ENCODE data around the gene GHITM. TPM values are rescaled to one million over a fixed set of nuclear protein-coding genes. Genes with fewer than 3 reads are reported as not detected.
"Not testable (repeated sequence)": the region's sequence is repeated elsewhere in the genome, so short reads cannot be mapped to it uniquely, and the experiment has no call there.

GHITM gene
- total RNA-seq, 1 donor from 2014 or later: 119 TPM

DNA sequence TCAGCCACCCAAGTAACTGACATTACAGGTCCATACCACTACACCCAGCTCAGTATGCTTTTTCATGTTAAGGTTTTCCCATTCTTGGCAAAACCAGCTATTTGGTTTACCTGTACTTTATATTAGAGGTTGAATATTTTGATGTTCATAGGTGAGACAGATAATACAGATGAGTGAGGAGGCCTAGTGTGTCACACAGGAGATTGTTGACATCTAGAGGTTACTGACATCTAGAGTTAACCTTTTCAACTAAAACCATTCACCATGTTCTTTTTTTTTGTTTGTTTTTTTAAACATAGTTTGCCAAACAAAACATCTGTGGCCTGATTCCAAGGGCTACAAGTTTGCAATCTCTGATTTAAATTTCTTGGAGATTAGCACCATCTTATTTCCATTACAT is 8.0 kb downstream of the GHITM start:
- intact Hi-C loops (cut with micrococcal nuclease): no loop called here

DNA sequence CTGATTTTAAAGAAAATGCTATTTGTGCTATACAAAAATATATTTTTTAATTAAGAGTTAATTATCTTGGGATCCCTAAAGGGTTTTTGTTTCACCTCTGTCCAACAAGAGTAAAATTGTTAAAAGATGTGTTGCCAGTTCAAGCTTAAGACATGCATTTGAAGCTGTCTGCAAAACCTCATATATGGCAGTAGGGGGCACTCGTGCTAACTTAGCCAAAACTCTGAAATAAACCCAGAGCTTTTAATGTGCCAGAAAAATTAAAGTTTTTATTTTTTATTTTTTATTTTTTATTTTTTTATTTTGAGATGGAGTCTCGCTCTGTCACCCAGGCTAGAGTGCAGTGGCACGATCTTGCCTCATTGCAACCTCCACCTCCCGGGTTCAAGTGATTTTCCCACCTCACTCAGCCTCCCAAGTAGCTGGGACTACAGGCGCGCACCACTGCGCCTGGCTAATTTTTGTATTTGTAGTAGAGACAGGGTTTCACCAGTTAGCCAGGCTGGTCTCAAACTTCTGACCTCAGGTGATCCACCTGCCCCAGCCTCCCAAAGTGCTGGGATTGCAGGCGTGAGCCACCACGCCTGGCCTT is 8.8 kb downstream of the GHITM start:
- intact Hi-C loops (cut with micrococcal nuclease): loop anchor here (1.0 kb wide), 4 partner anchors 9 to 109 kb away; partner anchors contain the start of gene GHITM

DNA sequence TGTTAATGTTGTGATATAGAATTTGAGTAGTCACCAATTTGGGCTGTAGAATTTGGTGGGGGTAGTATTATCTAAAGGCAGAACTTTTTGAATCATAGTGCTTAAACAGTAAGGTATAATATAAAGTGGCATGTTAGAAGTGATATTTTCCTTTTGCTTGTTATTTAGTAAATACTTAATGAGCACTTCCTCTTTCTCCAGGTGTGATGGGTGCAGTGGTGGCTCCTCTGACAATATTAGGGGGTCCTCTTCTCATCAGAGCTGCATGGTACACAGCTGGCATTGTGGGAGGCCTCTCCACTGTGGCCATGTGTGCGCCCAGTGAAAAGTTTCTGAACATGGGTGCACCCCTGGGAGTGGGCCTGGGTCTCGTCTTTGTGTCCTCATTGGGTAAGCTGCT is 10.5 kb downstream of the GHITM start:
- intact Hi-C loops (cut with micrococcal nuclease): no loop called here

DNA sequence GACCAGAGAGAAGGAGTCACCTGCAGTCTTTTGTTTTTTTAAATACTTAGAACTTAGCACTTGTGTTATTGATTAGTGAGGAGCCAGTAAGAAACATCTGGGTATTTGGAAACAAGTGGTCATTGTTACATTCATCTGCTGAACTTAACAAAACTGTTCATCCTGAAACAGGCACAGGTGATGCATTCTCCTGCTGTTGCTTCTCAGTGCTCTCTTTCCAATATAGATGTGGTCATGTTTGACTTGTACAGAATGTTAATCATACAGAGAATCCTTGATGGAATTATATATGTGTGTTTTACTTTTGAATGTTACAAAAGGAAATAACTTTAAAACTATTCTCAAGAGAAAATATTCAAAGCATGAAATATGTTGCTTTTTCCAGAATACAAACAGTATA is 13.5 kb downstream of the GHITM start:
- intact Hi-C loops (cut with micrococcal nuclease): no loop called here

DNA sequence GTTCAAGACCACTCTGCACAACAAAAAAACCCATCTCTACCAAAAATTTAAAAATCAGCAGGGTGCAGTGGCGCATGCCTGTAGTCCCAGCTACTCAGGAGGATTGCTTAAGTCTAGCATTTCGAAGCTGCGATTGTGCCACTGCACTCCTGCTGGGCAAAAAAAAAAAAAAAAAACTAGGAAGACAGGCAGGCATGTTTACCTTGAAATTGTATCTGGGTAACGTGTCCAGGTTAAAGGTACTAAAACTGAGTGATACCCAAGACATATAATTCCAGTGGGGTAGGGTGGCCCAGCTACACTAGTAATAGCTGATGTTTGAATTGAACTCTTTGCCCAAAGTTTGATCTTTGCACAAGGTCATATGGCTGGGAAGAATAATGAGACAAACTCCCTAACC is 16.2 kb downstream of the GHITM start:
- intact Hi-C loops (cut with micrococcal nuclease): no loop called here

DNA sequence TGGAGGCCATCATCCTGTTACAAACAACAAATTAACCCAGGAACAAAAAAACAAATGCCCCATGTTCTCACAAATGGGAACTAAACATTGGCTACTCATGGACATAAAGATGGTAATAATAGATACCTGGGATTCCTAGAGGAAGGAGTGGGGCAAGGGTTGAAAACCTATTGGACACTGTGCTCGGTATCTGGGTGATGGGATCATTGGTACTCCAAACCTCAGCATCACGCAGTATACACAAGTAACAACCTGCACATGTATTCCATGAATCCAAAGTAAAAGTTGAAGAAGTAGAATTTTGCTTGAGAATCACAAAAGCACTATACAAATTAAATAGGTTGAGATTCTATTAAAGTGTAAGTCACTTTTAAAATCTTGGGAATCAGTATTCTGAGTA is 16.7 kb downstream of the GHITM start:
- intact Hi-C loops (cut with micrococcal nuclease): no loop called here

DNA sequence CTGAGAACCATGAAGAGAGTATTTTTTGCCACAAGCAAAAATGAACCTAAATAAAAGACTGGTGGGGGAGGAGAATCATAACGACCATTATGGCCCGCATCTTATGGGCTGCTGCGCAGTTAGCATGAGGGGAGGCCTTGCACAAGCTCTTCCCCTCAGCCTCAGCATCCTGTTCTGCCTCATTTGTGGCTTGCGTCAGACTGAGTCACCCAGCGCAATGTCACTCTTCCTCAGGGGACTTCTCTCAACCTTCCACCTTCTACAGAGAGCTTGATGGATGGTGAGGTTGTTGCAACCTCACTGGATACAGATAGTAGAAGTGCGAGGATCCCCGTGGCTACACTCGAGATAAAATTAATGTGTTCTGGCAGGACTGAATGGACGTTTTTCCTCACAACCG is 17.5 kb downstream of the GHITM start:
- intact Hi-C loops (cut with micrococcal nuclease): no loop called here

DNA sequence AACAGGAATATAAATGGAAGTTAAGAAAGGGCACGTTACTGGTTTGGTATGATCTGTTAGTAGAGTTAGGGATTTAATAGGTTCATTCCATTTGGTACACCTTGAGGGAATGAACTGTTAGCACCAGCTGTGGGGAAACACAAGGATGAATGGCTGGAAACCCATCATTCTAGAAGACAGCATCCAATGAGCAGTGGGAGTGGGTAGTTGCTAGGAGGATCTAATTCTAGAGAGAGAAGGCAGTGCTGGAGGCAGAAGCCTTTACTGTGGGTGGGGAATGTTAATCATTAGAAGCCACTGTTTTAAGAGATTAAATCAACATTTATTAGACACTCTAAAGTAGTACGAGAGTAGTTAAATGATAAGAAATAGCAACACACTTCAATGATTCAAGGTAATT is 18.8 kb downstream of the GHITM start:
- intact Hi-C loops (cut with micrococcal nuclease): no loop called here

DNA sequence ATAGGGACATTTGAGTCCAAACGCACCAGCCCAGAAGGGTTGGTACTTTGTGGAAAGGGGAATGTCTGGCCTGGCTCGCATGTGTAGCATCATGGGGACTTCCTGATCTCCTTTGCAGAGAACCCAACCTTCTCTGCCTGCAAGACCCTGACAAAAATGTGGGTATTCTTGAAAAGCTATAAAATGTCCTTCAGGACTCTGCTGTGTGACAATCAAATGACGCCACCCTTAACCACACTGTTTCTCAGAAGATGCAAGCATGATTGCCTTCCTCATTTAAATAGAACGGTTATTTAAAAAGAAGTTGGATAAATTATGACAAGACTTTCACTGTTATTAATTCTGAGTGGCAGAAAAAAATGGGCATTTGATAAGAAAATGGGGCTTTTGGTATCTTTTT is 19.2 kb downstream of the GHITM start:
- intact Hi-C loops (cut with micrococcal nuclease): no loop called here

DNA sequence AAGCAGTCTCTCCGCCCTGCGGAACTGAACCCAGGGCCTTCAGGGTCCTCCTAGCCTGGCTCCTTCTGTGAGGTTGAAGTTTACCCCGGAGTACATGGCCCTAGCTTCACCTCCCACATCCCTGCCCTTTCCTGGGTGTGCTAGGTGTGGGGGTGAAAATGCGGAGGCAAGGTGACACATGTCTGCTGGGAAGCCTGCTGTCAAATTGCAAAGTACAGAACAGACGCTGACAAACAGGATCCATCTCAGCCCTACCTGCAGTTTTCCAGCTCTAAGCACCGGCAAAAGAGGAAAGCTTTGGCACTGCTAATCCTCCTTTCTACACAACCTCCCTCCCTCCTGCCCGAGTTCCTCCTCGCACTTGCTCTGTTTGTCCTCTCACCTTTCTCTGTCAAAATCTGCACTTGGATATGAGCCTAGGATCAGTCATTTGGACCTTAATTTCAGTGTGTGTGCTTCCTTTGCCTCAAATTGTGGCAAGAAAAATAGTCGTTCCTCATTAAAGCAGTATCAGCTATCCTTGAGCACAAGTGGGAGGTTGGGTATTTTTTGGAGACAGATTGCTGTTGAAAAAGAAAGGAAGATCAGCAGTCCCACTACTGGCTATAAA is 19.9 kb downstream of the GHITM start:
- intact Hi-C loops (cut with micrococcal nuclease): no loop called here

DNA sequence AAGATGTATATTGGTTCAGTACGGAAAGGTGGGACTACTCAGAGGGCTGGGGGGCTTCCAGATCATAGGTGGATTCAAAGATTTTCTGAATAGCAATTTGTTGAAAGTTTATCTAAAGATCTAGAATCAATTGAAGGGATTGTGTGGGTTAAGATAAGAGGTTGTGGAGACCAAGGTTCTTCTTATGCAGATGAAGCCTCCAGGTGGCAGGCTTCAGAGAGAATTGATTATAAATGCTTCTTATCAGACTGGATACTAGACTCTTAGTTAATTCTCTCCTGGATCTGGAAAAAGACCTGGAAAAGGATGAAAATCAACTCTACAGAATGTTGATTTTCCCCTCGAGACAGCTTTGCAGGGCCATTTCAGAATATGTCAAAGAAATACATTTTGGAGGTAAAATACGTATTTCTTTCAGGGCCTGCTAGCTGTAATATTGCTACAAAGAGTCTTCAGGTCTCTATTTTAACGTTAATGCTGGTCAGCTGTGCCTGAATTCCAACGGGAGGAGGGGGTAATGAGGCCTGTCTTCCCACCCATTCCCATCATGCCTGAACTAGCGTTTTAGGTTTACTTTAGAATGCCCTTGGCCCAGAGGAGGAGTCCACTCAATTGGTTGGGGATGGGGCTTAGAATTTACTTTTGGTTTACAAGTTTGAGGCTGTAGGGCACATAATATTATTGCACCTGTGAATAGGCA is 21.5 kb downstream of the GHITM start:
- intact Hi-C loops (cut with micrococcal nuclease): loop anchor here (1.0 kb wide), 1 partner anchor 44 kb away; no protein-coding TSS in a partner anchor

DNA sequence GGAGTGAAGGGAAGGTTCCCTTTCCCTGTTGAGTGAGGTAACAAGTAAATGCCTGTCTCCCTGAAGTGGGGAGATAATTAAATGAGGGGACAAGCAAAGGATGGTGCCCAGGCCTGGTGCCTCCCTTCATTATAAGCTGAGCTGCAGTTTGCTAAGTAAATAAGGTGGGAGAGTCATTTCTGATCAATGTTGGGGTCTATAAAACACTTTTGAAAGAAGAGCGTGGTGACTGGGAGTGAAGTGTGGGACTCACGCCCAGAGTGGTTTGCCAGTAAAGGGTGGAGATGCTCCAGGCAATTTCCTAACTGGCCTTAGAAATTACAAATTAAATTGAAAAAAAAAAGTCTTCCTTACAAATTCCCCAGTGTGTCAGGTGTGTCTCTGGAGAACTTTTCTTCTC is 24.7 kb downstream of the GHITM start:
- intact Hi-C loops (cut with micrococcal nuclease): no loop called here

DNA sequence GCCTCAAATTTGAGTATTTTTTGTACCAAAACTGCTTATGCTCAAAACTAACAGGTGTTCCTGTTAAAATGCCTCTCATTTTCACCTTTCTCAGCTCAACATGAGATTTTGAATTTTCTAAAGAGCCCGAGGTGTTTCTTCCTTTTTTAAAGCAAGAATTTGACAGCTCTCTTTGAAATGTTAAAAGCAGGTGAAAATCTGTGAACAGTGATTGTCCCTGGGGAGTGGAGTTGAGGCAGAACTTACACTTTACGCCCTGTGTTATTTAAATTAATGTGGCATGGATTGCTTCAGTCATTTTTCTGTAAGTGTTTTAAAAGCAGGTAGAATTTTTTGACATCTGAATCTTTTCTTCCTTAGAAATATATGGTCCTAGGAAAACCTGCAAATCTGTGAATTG is 25.1 kb downstream of the GHITM start:
- intact Hi-C loops (cut with micrococcal nuclease): no loop called here

DNA sequence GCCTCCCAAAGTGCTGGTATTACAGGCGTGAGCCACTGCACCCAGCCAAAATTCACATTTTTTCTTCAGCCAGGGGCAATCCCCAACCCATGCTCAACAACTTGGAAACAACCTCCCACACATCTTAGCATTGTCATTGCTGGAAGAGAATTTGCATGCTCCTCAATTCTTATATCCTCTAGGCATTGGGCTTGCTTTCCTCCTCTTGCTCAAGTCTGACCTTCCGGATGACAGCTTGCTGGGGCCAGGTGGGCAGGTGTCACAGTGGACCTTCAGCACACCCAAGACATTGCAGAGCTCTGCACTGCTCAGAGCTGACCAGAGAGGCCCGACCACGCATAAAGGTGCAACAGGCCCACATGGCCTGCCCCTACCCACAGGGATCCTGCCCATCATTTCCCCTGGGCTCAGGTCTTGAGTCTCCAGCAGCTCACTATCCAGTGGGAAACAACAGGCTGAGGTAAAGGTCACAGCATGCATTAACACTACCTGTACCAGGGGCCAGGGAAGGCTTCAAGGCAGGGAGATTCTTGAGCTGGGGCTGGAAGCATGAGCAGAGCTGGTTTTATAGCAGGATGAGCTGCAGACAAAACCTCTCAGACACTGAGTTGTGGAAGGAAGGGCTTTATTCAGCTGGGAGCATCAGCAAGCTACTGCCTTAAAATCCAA is 27.4 kb downstream of the GHITM start:
- intact Hi-C loops (cut with micrococcal nuclease): no loop called here

DNA sequence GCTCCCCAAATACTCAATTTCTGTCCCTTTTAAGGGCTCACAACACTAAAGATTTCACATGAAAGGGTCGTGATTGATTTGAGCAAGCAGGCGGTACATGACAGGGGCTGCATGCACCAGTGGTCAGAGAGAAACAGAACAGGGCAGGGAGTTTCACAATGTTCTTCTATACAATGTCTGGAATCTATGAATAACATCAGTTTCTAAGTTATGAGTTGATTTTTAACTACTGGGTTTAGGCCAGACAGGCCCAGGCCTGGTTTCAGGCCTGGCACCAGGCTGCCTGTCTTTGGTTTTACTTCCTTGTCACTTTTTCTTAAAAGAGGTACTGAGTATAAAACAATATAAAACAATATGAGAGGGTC is 28.0 kb downstream of the GHITM start:
- intact Hi-C loops (cut with micrococcal nuclease): not testable (repeated sequence)

DNA sequence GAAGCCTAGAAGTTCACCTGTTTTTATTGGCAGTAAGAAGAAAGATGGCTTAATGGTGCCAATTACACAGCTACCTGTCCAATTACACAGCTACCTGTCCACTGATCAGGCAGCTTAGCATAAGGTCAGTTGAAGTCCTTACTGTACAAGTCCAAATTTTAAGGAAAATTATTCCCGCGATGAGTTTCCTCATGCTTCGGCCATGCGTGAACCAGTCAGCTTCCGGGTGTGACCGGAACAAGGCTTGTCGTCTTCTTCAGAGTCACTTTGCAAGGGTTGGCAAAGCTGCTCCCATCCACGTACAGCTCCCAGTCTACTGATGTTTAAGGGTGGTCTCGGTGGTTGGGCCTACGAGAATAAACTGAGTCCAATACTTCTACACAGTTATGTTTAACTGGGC is 29.1 kb downstream of the GHITM start:
- intact Hi-C loops (cut with micrococcal nuclease): not testable (repeated sequence)

DNA sequence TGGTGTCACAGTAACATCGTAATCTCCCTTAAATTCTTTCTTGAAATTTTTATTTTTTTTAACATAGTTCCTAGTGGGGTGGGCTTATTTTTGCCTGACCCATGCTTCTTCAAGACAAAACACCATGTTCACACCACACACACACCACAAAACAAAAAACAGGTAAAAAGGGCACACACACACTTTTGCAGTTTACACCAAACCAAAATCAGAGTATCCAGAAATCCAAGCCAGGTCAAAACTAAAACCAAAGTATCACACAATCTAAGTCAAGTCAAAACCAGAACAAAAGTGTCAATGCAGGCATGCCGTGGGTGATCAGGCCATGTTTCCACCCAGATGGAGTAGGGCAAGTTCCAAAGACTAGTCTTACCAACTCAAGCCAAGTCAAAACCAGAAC is 31.9 kb downstream of the GHITM start:
- intact Hi-C loops (cut with micrococcal nuclease): not testable (repeated sequence)

DNA sequence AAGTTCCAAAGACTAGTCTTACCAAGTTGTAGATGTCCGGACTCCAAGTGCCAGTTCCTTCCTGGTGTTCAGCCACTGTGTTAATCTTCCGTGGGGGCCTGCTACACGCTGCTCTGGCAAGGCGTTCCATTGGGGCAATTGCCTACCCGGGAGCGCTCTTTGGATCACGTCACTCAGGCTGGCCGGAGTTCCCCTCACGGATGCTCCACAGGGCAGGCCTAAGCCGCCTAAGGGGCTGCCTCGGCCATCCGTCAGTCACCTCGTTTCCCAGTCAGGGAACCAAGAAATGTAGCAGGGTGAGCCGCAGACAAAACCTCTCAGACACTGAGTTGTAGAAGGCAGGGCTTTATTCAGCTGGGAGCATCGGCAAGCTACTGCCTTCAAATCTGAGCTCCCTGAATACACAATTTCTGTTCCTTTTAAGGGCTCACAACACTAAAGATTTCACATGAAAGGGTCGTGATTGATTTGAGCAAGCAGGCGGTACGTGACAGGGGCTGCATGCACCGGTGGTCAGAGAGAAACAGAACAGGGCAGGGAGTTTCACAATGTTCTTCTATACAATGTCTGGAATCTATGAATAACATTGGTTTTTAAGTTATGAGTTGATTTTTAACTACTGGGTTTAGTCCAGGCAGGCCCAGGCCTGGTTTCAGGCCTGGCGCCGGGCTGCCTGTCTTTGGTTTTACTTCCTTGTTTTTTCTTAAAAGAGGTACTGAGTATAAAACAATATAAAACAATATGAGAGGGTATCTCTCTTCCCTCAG is 32.6 kb downstream of the GHITM start:
- intact Hi-C loops (cut with micrococcal nuclease): not testable (repeated sequence)

DNA sequence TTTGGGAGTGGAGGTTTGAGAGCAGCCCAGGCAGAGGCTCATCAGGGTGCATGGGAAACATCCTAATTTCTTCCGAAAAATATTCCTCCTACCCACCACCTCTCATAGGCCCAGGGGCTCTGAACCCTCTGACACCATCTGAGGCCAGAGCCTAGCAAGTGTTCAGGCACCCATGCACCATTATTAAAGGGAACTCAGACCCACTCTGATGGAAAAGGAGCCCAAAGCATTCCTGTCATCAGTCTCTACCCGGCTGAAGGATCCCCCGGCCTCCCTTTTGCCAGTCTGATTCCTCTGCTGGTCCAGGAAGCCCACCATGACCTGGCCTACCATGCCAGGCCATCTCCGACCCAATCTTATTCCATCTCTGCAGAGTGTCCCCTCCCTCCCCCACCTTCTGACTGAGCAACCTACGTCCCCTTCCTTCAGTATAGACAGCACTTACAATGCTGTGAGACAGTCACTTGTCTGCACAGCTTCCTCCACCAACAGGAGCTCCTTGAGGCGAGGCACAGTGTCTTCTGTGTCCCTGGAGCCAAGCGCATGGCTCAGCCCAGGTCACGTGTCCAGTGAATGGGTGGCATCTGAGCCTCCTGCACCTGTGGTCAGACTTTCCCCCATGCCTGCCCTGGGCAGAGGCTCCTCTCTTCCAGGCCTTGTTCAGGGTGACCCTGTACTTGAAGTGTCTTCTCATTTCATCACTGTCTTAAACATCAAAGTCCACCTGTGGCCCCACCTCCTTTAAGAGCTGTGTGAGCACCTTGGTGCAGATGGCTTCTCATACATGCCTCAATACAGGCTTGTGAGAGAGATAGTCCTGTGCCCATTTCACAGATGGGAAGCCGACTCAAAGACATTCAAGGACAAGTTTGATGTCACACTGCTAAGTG is 33.4 kb downstream of the GHITM start:
- intact Hi-C loops (cut with micrococcal nuclease): no loop called here

DNA sequence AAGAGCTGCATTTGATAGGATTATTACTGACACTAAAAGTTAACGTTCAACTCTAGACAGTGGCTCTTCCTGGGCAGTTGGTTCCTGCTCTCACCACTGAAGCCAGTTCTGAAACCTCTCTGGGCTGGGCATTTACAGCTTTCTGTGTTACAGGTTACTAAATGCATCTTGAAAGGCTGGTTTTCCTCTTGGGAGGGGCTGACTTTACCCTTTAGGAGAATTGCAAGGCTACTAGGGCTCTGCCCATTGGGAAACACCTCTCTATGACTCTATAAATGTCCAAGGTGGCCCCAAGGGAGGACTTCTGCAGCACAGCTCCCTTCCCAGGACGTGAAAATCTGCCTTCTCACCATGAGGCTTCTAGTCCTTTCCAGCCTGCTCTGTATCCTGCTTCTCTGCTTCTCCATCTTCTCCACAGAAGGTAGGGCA is 34.2 kb downstream of the GHITM start, which contains the start of gene GPR15LG:
TSS of gene GPR15LG (plus strand) at position 301 of the 429 bp plus-strand sequence. CDS start at position 352, 51 bp downstream.
- intact Hi-C loops (cut with micrococcal nuclease): no loop called here
